Measurements from ENCODE around the gene NEGR1.

- TF ChIP-seq CTCF (IDR thresholded peaks at IDR 0.05) (no peak), POLR2A (IDR thresholded peaks at IDR 0.05) (no peak), EP300 (IDR thresholded peaks at IDR 0.05) (no peak)
Observed at GRCh38 chr1:71623888-71624287, 658.5 kb downstream of the NEGR1 start.

All from ovary (tissue), 3 donors.